CD4-positive, alpha-beta T cell treated with Interleukin-4 for 1 hour (primary cell): Measurements from ENCODE around the gene AUTS2.

Experiments used
- DNase-seq, 2 donors: peaks; one replicate each; pipeline ENCODE4 v3.0.0-alpha.2; 2020 to 2022

Gene AUTS2

DNA sequence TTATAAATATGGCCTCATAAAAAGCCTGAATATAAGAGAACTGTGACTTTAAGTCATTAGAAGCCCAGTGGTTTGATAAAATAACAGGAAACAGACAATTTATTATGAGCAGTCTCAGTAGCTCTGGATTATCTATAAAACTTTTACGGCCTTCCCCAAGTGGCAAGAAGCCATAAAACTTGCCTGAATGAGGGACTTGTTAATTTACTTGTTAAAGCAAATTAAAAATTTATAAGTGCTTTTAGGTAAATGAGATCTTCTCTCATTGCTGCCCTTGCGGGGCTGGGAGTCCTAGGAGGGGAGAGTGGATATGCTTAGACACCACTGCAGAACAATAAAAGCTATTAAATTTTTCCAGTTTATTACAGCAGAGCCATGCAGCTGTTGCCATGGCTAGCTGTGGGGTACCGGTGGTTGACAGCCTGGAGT, 499.9 kb downstream of the AUTS2 start:
- no peak for DNase-seq

- DNase-seq, result no peak
These were observed 500.8 kb downstream of the AUTS2 start for GRCh38 chr7:70098905-70099672.

- DNase-seq, result no peak
These were observed 506.0 kb downstream of the AUTS2 start for GRCh38 chr7:70104243-70104642.

- no peak for DNase-seq
These were observed 514.8 kb downstream of the AUTS2 start for GRCh38 chr7:70113078-70113477.

GRCh38 chr7:70113536-70113935, 515.3 kb downstream of the AUTS2 start:
- DNase-seq, result no peak

- no peak for DNase-seq
These were observed 516.5 kb downstream of the AUTS2 start for GRCh38 chr7:70114806-70115205.

GRCh38 chr7:70116244-70116643, 518.0 kb downstream of the AUTS2 start:
- no peak for DNase-seq

DNA sequence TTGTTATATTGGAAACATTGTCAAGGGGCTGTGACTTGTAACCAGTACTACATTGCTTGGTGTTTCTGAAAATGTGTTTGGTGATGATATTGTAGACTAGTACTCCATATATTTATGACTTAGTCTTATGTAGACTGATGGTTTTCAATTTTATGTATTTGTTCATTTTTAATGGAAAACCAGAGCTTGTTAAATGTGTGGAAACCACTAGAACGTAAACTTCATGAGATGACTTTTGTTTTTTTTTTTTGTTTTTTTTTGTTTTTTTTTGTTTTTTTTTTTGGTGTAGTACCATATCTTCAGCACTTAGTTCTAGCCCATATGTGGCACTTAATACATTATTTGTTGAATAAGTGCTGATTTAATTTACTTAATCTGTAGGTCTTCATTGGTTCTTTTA, 518.6 kb downstream of the AUTS2 start:
- DNase-seq, result no peak

GRCh38 chr7:70120851-70121250, 522.6 kb downstream of the AUTS2 start:
- DNase-seq, result no peak

GRCh38 chr7:70131817-70132216, 533.5 kb downstream of the AUTS2 start:
- no peak for DNase-seq

DNA sequence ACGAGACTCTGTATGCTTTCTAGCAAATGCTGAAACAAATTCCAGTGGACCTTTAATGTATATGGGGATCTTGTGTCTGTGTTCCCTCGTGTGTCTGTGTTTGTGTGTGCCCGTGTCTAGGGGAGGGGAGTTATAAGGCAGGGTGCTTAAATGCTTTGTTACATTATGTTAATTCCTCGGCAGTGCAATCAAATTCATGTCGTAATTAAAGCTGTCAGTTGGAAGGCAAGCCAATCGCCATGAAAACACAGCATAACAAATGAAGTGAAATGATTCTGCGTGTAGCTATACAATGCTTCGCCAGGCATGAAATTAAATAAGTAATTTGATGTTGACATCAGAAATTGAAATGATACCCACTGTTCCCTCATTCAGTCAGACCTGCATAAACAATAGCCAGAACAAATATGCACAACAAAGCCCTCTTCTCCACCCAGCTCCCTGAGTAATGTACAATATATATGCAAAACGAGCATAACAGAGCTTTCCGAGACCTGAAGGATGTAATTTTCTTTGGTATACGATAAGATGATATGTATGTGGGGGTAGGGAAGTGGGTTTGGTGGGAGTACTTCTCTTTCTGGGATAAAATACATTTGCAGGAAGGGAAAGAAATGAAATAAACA, 534.1 kb downstream of the AUTS2 start:
- no peak for DNase-seq

GRCh38 chr7:70132852-70133690, 534.8 kb downstream of the AUTS2 start:
- no peak for DNase-seq

DNA sequence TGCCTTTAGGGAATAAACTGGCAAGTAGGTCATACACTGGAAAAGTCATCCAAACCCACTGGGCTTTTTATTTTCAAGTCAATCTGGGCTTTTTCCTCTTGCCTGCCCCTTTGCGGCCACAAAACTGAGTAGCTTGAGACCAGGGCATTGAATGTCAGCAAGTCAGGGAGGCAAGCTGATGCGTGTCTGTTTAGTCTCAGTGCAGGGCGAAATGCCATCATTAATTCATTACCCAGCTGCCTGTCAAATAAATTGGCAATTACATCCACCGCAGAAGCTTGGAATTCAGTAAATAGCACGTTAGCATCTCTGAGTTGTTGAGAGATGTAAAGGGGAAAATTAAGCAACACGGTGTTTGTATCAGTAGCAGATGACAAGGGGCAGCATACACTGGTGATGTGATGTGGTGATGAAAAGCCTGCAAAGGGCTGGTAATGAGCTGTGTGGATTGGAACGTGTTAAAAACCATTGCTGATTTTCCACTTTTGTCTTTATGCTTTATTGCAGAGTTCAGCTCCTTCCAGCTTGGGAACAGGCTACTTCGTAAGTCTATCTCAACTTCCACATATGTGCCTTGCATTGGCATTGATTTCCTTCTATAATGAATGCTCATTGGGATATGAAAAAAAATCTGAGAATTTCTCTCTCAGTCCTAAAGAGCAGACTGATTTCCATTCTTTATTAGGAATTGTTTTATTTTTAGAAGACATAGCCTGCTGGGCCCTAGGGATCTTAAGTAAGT, 535.9 kb downstream of the AUTS2 start:
- DNase-seq, result no peak

DNA sequence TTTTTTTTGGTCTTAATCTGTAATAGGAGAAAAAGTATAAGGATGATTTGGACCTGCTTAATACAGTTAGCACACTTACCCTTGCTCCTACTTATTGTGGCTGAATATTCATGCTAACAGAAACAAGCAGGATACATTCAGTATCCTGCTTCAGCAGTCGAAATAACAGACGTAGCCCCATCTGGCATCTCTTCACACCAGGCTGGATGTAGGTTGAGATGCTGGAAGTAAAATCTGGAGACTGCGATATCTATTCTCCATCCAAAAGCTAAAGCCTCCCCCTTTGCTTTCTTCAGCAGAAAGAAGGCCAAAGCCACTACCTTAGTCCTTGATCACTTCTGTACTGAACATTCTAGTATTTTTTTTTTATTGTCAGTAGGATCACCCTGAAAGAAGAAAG, 537.4 kb downstream of the AUTS2 start:
- no peak for DNase-seq

- DNase-seq, result no peak
These were observed 538.9 kb downstream of the AUTS2 start for GRCh38 chr7:70137126-70137525.

GRCh38 chr7:70142247-70142932, 544.1 kb downstream of the AUTS2 start:
- DNase-seq, result no peak

DNA sequence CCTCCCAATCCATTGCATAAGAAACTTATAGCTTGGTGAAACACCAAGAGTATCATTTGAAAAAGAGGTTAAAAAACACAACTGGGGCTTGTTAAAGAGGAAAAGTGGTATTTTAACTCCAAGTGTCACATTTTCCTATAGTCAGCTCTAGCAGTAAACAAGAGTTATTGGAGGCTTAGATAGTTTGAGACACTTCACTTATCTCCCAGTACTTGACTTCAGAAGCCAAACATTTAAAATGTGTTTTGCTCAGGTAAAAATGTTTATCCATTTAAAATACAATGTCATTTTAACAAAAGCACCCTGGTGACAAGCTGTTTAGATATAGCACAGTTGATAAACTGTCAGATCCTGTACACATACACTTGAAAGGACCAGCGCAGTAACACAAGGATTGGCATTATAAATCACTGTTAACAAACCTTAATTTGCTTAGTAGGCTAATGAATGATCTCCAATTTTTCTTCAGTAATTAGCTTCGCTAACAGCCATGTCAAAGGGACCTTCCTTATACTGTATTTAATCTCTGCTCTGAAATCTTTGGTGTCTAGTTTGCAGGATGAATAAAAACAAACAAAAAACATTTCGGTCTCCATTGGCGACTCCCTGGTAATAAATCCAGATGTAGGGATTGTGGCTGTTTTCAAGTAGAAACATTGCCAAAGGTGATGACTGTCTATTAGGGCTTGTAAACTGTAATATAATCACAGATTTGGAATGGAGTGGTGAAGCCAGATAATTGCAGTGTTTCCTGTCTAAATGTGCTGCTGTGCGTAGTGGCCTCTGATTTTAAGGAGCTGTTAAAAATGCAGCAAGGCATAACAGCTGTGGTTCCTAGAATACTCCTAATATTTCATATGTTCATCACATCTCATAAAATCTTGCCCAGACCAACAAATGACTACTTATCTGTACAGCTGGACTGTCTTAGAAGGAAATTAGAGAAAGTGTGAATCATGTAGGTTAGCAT, 545.1 kb downstream of the AUTS2 start:
- no peak for DNase-seq

DNA sequence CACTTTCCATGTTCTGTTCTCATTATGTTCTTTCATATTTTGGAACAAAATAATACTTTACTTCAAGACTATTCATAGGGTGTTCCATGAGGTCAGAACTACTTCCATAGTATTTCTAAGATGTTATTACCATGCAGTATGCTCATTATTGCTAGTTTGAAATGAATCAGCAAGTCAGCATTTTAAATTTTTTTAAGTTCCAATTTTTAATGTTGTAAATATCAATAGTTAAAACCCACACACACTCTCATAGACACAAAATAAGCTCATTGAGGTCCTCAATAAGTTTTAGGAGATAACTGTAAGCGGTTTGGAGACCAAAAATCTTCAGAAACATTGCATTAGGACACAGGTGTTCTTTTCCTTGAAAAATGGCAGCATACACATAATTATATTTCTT, 550.7 kb downstream of the AUTS2 start:
- no peak for DNase-seq

DNA sequence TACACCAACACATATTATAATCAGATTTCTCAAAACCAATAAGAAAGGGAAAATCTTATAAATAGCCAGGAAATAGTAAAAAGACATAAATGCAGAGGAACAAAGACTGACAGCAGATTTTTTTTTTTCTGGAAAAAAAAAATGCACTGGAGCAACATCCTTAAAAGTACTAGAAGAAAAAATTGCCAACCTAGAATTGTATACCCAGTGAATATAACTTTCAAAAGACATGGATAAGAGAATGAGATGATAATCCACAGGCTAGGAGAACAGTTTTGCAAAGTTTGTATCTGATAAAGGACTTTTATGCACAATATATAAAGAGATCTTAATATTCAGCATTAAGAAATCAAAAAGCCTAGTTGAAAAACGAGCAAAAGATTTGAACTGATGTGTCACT, 554.0 kb downstream of the AUTS2 start:
- DNase-seq, result no peak

- no peak for DNase-seq
These were observed 555.7 kb downstream of the AUTS2 start for GRCh38 chr7:70153933-70154332.

DNA sequence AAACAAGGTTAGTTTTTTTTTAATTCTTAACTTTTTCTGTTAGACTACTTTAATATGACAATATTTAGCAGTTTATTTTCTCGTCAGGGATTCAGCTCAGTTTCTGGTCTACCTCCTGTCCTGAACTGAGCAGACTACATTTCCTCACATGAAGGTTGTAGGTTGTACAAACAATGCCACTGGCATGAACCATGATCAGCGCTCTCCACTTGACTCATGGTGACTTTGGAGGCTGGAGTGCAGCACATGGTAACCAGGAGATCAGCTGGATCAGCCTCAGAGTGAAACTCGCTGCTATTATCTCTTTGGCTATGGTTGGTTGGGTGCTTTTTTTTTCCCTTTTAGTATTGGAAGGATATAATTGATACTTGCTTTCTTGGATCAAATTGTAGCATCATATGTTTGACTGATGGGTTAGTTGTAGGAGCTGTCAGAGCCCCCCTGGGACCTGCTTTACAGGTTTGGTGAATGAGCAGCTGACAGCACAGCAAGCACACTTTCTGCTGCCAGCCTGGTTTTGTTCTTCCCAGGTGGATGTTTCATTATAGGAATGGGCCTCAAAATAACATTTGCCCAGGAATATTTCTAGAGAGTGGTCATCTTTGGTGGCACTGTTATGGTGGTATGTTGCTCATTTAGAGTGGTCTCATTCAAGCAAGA, 556.4 kb downstream of the AUTS2 start:
- no peak for DNase-seq
